22Rv1 (cell line): ENCODE measurements around the gene PLXNA2.

ENCODE experiments used
- H3K27ac ChIP-seq: fragments of 450-650 bp; 2 replicates; pipeline ENCODE4 v1.5.1; 2017
- ZFX ChIP-seq: fragments of 450-650 bp; IDR thresholded peaks from 2 replicates; pipeline ENCODE4 v1.6.1; 2017; ENCODE audit warnings: antibody characterized with exemption, borderline replicate concordance
- TF ChIP-seq, protein P1 (sequence below): fragments of 450-650 bp; IDR thresholded peaks from 2 replicates; pipeline ENCODE4 v1.5.1; 2017; ENCODE audit warnings: mild to moderate bottlenecking

PLXNA2 gene

GRCh38 chr1:208068407-208068806 is 175.8 kb downstream of the PLXNA2 start:
- H3K27ac ChIP-seq: no peak overlapping the region
- no peak for TF ChIP-seq ZFX
- TF ChIP-seq, protein P1, sequence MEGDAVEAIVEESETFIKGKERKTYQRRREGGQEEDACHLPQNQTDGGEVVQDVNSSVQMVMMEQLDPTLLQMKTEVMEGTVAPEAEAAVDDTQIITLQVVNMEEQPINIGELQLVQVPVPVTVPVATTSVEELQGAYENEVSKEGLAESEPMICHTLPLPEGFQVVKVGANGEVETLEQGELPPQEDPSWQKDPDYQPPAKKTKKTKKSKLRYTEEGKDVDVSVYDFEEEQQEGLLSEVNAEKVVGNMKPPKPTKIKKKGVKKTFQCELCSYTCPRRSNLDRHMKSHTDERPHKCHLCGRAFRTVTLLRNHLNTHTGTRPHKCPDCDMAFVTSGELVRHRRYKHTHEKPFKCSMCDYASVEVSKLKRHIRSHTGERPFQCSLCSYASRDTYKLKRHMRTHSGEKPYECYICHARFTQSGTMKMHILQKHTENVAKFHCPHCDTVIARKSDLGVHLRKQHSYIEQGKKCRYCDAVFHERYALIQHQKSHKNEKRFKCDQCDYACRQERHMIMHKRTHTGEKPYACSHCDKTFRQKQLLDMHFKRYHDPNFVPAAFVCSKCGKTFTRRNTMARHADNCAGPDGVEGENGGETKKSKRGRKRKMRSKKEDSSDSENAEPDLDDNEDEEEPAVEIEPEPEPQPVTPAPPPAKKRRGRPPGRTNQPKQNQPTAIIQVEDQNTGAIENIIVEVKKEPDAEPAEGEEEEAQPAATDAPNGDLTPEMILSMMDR: no peak

- TF ChIP-seq, protein P1: no peak
- no peak for TF ChIP-seq ZFX
- no peak overlapping the region for H3K27ac ChIP-seq
These were observed 177.6 kb downstream of the PLXNA2 start for GRCh38 chr1:208066583-208066982.

DNA sequence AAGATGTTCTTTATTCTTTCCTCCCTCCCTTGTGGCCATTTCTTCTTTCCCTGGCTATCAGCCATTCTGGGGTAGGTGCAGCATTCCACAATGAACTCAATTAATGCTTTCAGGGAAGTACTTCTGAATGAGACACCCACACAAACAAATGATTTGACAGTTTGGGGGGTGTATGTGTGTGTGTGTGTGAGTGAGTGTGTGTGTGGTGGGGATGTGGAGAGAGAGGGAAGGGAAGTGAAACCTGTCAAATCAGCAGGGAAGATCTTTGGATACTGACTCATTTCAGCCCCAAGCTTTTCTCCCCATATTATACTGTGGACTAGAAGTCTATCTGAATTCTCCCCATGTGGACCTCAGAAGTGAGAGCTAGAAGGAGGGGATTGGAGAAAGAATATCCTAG is 178.3 kb downstream of the PLXNA2 start:
- H3K27ac ChIP-seq: no peak overlapping the region
- TF ChIP-seq, protein P1: no peak
- TF ChIP-seq ZFX: no peak

DNA sequence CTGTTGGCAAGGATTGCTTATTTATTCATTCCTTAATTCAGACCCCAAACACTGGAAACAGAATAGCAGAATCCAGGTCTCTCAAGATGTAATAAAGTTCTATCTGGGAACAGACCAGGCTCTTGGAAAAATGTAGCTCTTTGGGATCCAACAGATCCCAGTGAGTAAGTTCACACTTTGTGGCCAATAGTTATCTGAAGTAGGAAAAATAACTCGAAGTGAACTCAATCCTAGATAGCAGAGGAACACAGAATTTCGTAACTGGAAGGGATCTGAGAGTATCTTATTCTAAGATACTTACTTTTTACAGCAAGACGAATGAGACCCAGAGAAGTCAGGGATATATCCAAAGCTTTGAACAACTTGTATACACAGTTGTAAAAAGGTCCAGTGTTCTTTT is 182.6 kb downstream of the PLXNA2 start:
- TF ChIP-seq ZFX: no peak
- TF ChIP-seq, protein P1: no peak
- H3K27ac ChIP-seq: no peak overlapping the region

- TF ChIP-seq, protein P1: no peak
- TF ChIP-seq ZFX: no peak
- H3K27ac ChIP-seq: no peak overlapping the region
These were observed 183.1 kb downstream of the PLXNA2 start for GRCh38 chr1:208061118-208061517.

GRCh38 chr1:208060215-208060869 is 183.8 kb downstream of the PLXNA2 start:
- no peak overlapping the region for H3K27ac ChIP-seq
- TF ChIP-seq, protein P1: no peak
- TF ChIP-seq ZFX: no peak

DNA sequence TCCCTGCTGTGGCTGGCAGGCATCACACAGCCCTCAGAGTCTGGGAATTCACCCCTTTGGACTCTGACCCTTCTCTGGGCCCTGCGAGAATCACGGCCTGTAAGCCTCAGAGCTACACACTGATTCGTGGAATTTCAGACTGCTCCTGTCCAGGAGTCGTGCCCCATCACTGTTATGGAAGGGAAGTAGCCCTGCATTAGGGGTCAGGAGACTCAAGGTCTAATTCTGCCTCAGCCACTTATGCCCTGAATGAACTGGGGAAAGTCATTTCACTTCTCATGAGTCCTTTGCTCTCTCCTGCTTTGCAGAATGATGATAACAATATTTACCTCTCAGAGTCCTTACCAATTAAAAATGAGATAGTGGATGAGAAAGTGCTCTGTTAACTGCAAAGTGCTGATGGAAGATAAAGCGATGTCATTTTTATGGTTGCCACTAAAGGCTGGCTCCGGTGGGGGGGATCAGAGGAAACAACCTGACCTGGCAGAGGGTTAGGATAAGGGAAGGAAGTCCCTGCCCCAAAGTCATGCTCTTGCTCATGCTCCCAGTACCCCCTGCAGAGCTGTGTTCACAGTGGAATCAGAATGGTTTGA is 184.7 kb downstream of the PLXNA2 start:
- TF ChIP-seq ZFX: no peak
- TF ChIP-seq, protein P1: no peak

More for the DNA sequence above, 184.7 kb downstream of the PLXNA2 start:
- H3K27ac ChIP-seq: no peak overlapping the region
